Tibial nerve (tissue), 3 donors: ENCODE results near the gene CCL2.

Experiments used
- CTCF ChIP-seq, 5 experiments: fragments of 200-600 bp in 3 of 5; fragments of 450-650 bp in 2 of 5; sonication (generic) in 3 of 5; IDR thresholded peaks; one replicate each; pipeline ENCODE4 v1.5.1; 2016 to 2019; ENCODE audit warnings: antibody characterized with exemption in 5 of 5, mild to moderate bottlenecking in 3 of 5, moderate library complexity in 2 of 5
- POLR2A ChIP-seq, 2 donors: fragments of 450-650 bp; IDR thresholded peaks; one replicate each; pipeline ENCODE4 v1.6.1; 2017; ENCODE audit warnings: antibody characterized with exemption in 2 of 2, mild to moderate bottlenecking in 2 of 2, moderate library complexity in 2 of 2

GRCh38 chr17:34255841-34256240 is 756 bp downstream of the CCL2 start:
- TF ChIP-seq POLR2A (IDR thresholded peaks at IDR 0.05) (no peak), CTCF (IDR thresholded peaks at IDR 0.05) (no peak)
